GDM1 (cell line): Measurements from ENCODE around the gene VSTM4.

Experiments used
- DNase-seq: peaks from one replicate; lab custom pipeline; 2025; lab: John Stamatoyannopoulos, UW

Gene VSTM4

GRCh38 chr10:49091450-49092210 is 23.7 kb downstream of the VSTM4 start:
- no peak for DNase-seq

- DNase-seq, result no peak
These were observed 24.5 kb downstream of the VSTM4 start for GRCh38 chr10:49090696-49091380.

GRCh38 chr10:49090189-49090575 is 25.1 kb downstream of the VSTM4 start:
- DNase-seq, result no peak

- DNase-seq, result no peak
These were observed 25.6 kb downstream of the VSTM4 start for GRCh38 chr10:49089557-49090188.

- DNase-seq, result no peak
These were observed 26.2 kb downstream of the VSTM4 start for GRCh38 chr10:49089152-49089551.

GRCh38 chr10:49086889-49087288 is 28.4 kb downstream of the VSTM4 start:
- DNase-seq, result no peak

GRCh38 chr10:49083261-49083660 is 32.1 kb downstream of the VSTM4 start:
- no peak for DNase-seq

- no peak for DNase-seq
These were observed 32.6 kb downstream of the VSTM4 start for GRCh38 chr10:49082766-49083165.

- no peak for DNase-seq
These were observed 33.6 kb downstream of the VSTM4 start for GRCh38 chr10:49081547-49082275.

GRCh38 chr10:49080965-49081364 is 34.4 kb downstream of the VSTM4 start:
- DNase-seq, result no peak

GRCh38 chr10:49080071-49080470 is 35.3 kb downstream of the VSTM4 start:
- peak; percentile 13 for DNase-seq

- DNase-seq, result no peak
These were observed 35.8 kb downstream of the VSTM4 start for GRCh38 chr10:49079499-49079898.

GRCh38 chr10:49079072-49079471 is 36.2 kb downstream of the VSTM4 start:
- no peak for DNase-seq

GRCh38 chr10:49078433-49078832 is 36.9 kb downstream of the VSTM4 start:
- no peak for DNase-seq

- DNase-seq, result peak; percentile 41
These were observed 38.4 kb downstream of the VSTM4 start for GRCh38 chr10:49076741-49077521.

- DNase-seq, result no peak
These were observed 39.0 kb downstream of the VSTM4 start for GRCh38 chr10:49076319-49076718.

GRCh38 chr10:49075743-49076142 is 39.6 kb downstream of the VSTM4 start:
- DNase-seq, result no peak

- DNase-seq, result no peak
These were observed 40.3 kb downstream of the VSTM4 start for GRCh38 chr10:49074836-49075682.

- DNase-seq, result no peak
These were observed 43.0 kb downstream of the VSTM4 start for GRCh38 chr10:49072166-49072885.

GRCh38 chr10:49071160-49071761 is 44.1 kb downstream of the VSTM4 start:
- no peak for DNase-seq
